NCI-H1092 treated with DMSO at 0.1 percent for 48 hours (cell line): ENCODE results near the gene BRAP.
A peak's percentile ranks its signal among the peaks of the same experiment; 100 is the strongest.
"Not testable (repeated sequence)": the region's sequence is repeated elsewhere in the genome, so short reads cannot be mapped to it uniquely, and the experiment has no call there.

ENCODE experiments used
- DNase-seq: peaks from one replicate; lab custom pipeline; 2025; lab: John Stamatoyannopoulos, UW

The BRAP gene

GRCh38 chr12:111673503-111673902 lies 12.3 kb downstream of the BRAP start:
- no peak for DNase-seq

- DNase-seq: no peak
Observed at GRCh38 chr12:111672822-111673381, 12.9 kb downstream of the BRAP start.

GRCh38 chr12:111664961-111665865 lies 20.5 kb downstream of the BRAP start:
- no peak for DNase-seq

DNA sequence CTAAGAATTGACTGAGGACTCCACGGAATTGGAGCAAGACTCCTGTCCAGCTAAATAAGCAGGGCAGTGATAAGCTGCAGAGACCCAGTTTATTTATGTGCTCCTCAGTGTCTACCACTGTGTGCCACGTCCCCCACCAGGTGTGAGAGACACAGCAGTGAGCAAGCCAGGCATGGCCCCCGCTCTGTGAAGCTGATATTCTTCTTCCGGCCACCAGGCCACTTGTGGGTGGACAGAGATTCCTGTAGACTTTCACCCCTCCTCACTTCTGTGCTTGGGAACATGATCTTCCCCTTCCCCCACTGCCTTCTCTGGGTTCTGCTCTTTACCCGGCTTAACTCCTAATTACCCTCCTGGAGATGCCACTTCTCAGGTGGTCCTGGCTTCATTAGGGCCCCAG lies 21.3 kb downstream of the BRAP start:
- DNase-seq: no peak

- no peak for DNase-seq
Observed at GRCh38 chr12:111656016-111656415, 29.7 kb downstream of the BRAP start.

DNA sequence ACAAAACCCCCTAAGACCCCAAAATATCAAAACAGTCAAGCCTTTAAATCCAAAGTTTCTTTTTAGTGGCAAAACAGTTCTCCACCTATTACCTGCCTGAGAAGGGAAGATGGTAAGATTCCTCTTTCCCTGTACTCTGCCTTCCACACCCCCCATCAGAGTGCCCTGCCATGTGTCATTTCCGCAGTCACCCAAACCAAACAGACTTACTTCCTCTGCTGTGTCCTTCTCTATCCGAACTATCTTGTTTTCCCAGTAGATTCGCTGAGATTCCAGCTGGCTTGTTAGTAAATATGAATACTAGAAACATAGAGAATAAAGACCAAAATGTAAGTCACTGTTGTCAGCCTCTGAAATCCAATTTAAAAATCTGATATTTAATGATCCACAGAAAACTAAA lies 30.4 kb downstream of the BRAP start:
- no peak for DNase-seq

GRCh38 chr12:111653596-111653995 lies 32.2 kb downstream of the BRAP start:
- no peak for DNase-seq

DNA sequence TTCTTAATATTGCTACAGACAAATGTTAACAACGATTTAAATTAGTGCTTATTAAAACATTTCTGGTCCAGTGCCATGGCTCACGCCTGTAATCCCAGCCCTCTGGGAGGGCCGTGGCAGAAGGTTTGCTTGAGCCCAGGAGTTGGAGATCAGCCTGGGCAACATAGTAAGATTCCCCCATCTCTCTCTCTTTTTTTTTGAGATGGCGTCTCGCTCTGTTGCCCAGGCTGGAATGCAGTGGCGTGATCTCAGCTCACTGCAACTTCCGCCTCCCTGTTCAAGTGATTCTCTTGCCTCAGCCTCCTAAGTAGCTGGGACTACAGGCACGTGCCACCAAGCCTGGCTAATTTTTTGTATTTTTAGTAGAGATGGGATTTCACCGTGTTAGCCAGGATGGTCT lies 33.2 kb downstream of the BRAP start:
- not testable (repeated sequence) for DNase-seq

- DNase-seq: no peak
Observed at GRCh38 chr12:111650912-111651311, 34.8 kb downstream of the BRAP start.

DNA sequence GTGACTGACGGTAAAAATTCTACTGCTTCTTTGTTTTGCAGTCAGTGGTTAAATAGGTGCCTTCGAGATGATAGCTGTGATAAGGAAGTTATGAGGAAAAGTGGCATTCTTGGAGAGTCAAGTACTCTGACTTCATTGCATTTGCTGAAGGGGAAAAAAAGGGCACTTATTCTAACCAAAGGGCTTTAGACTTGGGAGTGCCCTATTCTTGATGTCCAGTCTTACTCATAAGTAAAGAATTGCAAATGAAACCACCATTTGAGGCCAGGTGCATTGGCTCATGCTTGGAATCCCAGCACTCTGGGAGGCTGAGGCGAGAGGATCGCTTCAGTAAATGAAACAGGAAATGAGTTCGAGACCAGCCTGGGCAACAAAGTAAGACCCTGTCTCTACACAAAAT lies 40.3 kb downstream of the BRAP start:
- no peak for DNase-seq

DNA sequence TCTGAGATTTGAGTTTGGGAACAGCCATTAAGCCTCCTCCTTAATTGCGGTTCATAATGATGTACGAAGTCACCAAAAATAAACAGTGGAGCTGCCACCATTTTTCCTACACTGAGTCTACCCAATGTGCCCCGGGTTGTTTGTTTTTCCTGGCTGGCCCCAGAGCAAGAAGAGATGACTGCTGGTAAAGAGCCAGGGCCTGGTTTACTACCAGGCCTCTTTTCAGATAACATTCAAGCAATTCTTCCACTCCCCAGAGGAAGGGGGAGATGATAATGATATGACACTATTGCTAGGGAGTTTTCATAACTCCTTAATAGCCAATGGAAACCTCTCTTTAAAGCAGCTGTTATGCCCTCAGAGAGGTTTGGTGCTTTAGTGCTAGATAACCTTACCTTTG lies 42.3 kb downstream of the BRAP start:
- peak; percentile 1 for DNase-seq

GRCh38 chr12:111642681-111643426 lies 42.9 kb downstream of the BRAP start:
- no peak for DNase-seq

GRCh38 chr12:111640506-111640905 lies 45.2 kb downstream of the BRAP start:
- no peak for DNase-seq

DNA sequence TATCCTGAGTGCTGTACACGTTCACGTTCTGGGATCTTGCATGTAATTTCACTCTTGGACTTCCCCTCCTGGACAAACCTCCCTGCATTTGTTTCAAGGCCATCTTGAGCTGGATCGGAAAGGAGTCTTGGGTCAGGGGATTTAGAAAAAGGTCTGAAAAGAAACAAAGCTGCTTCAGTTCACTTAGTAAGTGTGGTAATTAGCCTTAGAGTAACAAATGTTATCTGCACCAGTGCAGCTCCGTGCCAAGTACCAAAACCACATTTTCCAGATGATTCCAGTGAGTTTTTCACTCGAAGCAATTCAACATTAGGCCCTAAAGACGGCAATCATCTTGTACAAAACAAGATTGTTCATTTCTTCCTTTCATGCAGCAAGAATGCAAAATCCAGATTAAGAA lies 47.2 kb downstream of the BRAP start:
- DNase-seq: no peak

- peak; percentile 2 for DNase-seq
Observed at GRCh38 chr12:111636209-111636945, 49.4 kb downstream of the BRAP start.

GRCh38 chr12:111635524-111635923 lies 50.2 kb downstream of the BRAP start:
- DNase-seq: no peak

DNA sequence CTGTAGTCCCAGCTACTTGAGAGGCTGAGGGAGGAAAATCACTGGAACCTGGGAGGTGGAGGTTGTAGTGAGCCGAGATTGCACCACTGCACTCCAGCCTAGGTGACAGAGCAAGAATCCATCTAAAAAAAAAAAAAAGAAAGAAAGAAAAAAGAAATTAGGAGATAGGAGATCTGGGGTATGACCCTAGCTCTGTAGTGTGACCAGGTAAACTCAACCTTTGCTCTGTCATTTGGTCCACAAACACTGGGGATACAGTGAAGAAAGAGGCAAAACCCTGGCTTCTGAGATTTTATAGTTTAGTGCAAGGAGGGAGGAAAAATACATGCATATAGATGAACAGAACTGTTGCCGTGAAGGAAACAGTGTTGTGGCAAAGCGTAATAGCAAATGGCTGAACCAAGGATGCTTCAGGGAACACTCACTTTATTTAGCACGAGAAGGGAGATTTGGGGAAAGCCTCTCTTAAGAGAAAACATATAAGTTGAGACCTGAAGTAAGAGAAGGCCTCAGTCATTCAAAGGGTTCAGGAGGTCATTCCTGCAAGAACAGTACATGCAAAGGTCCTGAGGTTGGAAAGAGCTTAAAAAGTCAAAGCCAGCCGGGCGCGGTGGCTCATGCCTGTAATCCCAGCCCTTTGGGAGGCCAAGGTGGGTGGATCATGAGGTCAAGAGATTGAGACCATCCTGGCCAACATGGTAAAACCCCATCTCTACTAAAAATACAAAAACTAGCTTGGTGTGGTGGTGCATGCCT lies 57.1 kb downstream of the BRAP start:
- DNase-seq: no peak

DNA sequence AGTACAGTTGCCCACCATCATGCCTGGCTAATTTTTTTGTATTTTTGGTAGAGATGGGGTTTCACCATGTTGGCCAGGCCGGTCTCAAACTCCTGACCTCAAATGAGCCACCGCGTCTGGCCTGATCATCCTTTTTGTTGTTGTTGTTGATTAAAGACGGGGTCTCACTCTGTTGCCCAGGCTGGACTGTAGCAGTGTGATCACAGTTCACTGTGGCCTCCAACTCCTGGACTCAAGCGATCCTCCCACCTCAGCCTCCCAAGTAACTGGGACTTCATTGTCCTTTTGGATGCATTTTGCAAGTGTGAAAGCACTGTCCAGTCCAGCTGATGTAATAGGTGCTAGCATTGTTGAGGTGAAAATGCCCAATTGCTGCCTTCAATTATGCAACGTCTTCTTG lies 59.5 kb downstream of the BRAP start:
- DNase-seq: no peak

DNA sequence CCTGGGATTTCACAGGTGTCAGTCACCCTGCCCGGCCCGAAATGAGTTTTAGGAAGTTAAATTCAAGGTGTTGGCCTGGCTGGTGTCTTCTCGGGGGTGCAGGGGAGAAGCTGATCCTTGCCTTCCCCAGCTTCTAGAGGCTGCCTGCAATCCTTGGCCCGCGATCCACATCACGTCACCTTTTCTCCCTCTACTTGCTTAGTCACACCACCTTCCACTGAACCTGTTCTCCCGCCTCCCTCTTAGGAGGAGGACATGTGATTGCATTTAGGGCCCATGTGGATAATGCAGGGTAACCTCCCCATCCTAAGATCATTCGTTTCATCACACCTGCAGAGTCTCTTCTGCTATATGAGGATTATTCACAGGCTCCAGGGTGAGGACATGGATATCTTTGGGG lies 61.2 kb downstream of the BRAP start:
- DNase-seq: no peak

DNA sequence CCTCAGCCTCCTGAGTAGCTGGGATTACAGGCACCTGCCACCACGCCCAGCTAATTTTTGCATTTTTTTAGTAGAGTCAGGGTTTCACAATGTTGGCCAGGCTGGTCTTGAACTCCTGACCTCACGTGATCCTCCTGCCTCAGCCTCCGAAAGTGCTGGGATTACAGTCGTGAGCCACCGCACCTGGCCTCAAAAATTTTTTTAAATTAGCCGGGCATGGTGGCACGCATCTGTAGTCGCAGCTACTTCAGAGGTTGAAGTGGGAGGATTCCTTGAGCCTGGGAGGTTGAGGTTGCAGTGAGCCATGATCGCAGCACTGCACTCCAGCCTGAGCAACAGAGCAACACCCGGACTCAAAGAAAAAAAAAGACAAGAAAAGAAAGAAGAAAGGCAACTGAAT lies 67.9 kb downstream of the BRAP start:
- not testable (repeated sequence) for DNase-seq

DNA sequence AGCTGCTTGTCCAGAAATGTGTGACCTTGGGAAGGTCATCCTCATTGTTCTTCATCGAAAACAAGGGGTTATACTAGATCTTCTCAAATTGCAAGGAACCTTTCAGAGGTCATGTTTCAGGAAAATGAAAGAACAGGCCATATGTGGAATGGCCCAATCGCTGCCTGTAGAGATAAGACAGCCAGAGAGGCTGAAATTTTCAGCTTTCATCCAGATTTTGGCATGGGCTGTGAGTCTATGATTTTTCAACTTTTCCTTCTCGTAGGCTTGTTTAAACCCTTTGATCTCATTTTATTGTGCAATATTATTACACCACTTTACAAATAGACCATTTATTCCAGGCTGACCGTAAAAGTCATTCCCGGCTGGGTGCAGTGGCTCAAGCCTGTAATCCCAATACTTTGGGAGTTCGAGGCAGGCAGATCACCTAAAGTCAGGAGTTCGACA lies 69.6 kb downstream of the BRAP start:
- no peak for DNase-seq
